Activated CD4-positive, alpha-beta T cell treated with anti-CD3 and anti-CD28 coated beads for 4 hours (primary cell): Measurements from ENCODE around the gene EFNA5.
"Not testable (repeated sequence)": the region's sequence is repeated elsewhere in the genome, so short reads cannot be mapped to it uniquely, and the experiment has no call there.

Experiments used
- DNase-seq, 2 donors: peaks; one replicate each; pipeline ENCODE4 v3.0.0-alpha.2; 2020

The EFNA5 gene

GRCh38 chr5:107449369-107449768 lies 221.4 kb downstream of the EFNA5 start:
- no peak for DNase-seq

- no peak for DNase-seq
Observed at GRCh38 chr5:107447587-107447986, 223.2 kb downstream of the EFNA5 start.

- no peak for DNase-seq
Observed at GRCh38 chr5:107446972-107447371, 223.8 kb downstream of the EFNA5 start.

- DNase-seq = no peak
Observed at GRCh38 chr5:107444300-107444699, 226.4 kb downstream of the EFNA5 start.

GRCh38 chr5:107443897-107444296 lies 226.8 kb downstream of the EFNA5 start:
- DNase-seq = no peak

- no peak for DNase-seq
Observed at GRCh38 chr5:107442452-107442851, 228.3 kb downstream of the EFNA5 start.

GRCh38 chr5:107439832-107440231 lies 230.9 kb downstream of the EFNA5 start:
- DNase-seq = no peak

- no peak for DNase-seq
Observed at GRCh38 chr5:107437986-107438510, 232.7 kb downstream of the EFNA5 start.

- DNase-seq = no peak
Observed at GRCh38 chr5:107437154-107437553, 233.6 kb downstream of the EFNA5 start.

- no peak for DNase-seq
Observed at GRCh38 chr5:107436201-107436600, 234.5 kb downstream of the EFNA5 start.

GRCh38 chr5:107435061-107435460 lies 235.7 kb downstream of the EFNA5 start:
- DNase-seq = no peak

GRCh38 chr5:107433646-107434045 lies 237.1 kb downstream of the EFNA5 start:
- not testable (repeated sequence) for DNase-seq

- no peak for DNase-seq
Observed at GRCh38 chr5:107431998-107432397, 238.7 kb downstream of the EFNA5 start.

- no peak for DNase-seq
Observed at GRCh38 chr5:107431536-107431935, 239.2 kb downstream of the EFNA5 start.

- no peak for DNase-seq
Observed at GRCh38 chr5:107430071-107430625, 240.6 kb downstream of the EFNA5 start.

- no peak for DNase-seq
Observed at GRCh38 chr5:107428303-107428813, 242.4 kb downstream of the EFNA5 start.

- DNase-seq = no peak
Observed at GRCh38 chr5:107426872-107427271, 243.9 kb downstream of the EFNA5 start.

- no peak for DNase-seq
Observed at GRCh38 chr5:107426209-107426608, 244.5 kb downstream of the EFNA5 start.

- no peak for DNase-seq
Observed at GRCh38 chr5:107425541-107426031, 245.2 kb downstream of the EFNA5 start.

- no peak for DNase-seq
Observed at GRCh38 chr5:107424491-107424890, 246.2 kb downstream of the EFNA5 start.

GRCh38 chr5:107422494-107422893 lies 248.2 kb downstream of the EFNA5 start:
- DNase-seq = no peak

- DNase-seq = no peak
Observed at GRCh38 chr5:107419498-107419897, 251.2 kb downstream of the EFNA5 start.

- no peak for DNase-seq
Observed at GRCh38 chr5:107418902-107419301, 251.8 kb downstream of the EFNA5 start.

- DNase-seq = no peak
Observed at GRCh38 chr5:107418071-107418470, 252.7 kb downstream of the EFNA5 start.

- no peak for DNase-seq
Observed at GRCh38 chr5:107415762-107416161, 255.0 kb downstream of the EFNA5 start.
